Loucy (cell line): ENCODE measurements around the gene CLIC3.

ENCODE experiments used
- H2AFZ ChIP-seq: fragments of 200-600 bp; sonication (generic); 2 replicates; pipeline ENCODE4 v1.6.0; 2016; ENCODE audit warnings: antibody characterized with exemption, mild to moderate bottlenecking, low read length, moderate library complexity
- H3F3A ChIP-seq: fragments of 200-600 bp; 2 replicates; pipeline ENCODE4 v1.6.0; 2016; ENCODE audit warnings: antibody characterized with exemption, low read depth, mild to moderate bottlenecking
- H3K27me3 ChIP-seq: fragments of 200-600 bp; sonication (generic); 2 replicates; pipeline ENCODE4 v1.6.1; 2014; ENCODE audit warnings: low read length, mild to moderate bottlenecking; ENCODE audit not compliant: insufficient read depth, poor library complexity, severe bottlenecking
- H3K36me3 ChIP-seq: fragments of 200-600 bp; sonication (generic); 2 replicates; pipeline ENCODE4 v1.6.1; 2016; ENCODE audit warnings: low read length; ENCODE audit not compliant: insufficient read depth
- H3K4me1 ChIP-seq: fragments of 200-600 bp; sonication (generic); 2 replicates; pipeline ENCODE4 v1.5.1; 2014; ENCODE audit warnings: low read length, mild to moderate bottlenecking; ENCODE audit not compliant: insufficient read depth, poor library complexity, severe bottlenecking
- H3K4me2 ChIP-seq: fragments of 200-600 bp; sonication (generic); 2 replicates; pipeline ENCODE4 v1.6.0; 2014; ENCODE audit warnings: antibody characterized with exemption, low read length, low read depth, mild to moderate bottlenecking; ENCODE audit not compliant: poor library complexity, severe bottlenecking
- H3K4me3 ChIP-seq: fragments of 200-600 bp; sonication (generic); 2 replicates; pipeline ENCODE4 v1.5.1; 2014; ENCODE audit warnings: low read length, mild to moderate bottlenecking, mixed read lengths; ENCODE audit not compliant: poor library complexity, severe bottlenecking
- H3K79me2 ChIP-seq: fragments of 200-600 bp; sonication (generic); 2 replicates; pipeline ENCODE4 v1.6.1; 2014; ENCODE audit warnings: low read length; ENCODE audit not compliant: insufficient read depth
- H3K9ac ChIP-seq: fragments of 200-600 bp; sonication (generic); 2 replicates; pipeline ENCODE4 v1.6.0; 2014; ENCODE audit warnings: mild to moderate bottlenecking, low read depth, low read length, moderate library complexity; ENCODE audit not compliant: poor library complexity, severe bottlenecking
- H3K9me2 ChIP-seq: fragments of 200-600 bp; sonication (generic); replicated peaks from 2 replicates; pipeline ENCODE4 v1.6.1; 2016; ENCODE audit warnings: low read depth, low read length, mixed read lengths
- H3K9me3 ChIP-seq: fragments of 200-600 bp; sonication (generic); 2 replicates; pipeline ENCODE4 v1.6.1; 2014; ENCODE audit warnings: mild to moderate bottlenecking, antibody characterized with exemption, low read length, low read depth; ENCODE audit not compliant: insufficient read depth
- H4K20me1 ChIP-seq: fragments of 200-600 bp; sonication (generic); 2 replicates; pipeline ENCODE4 v1.6.0; 2014; ENCODE audit warnings: antibody characterized with exemption, low read length, mild to moderate bottlenecking; ENCODE audit not compliant: insufficient read depth, poor library complexity, severe bottlenecking
- EZH2phosphoT487 ChIP-seq: fragments of 200-600 bp; IDR thresholded peaks from 2 replicates; pipeline ENCODE4 v1.6.1; 2018; ENCODE audit warnings: antibody characterized with exemption, mild to moderate bottlenecking, moderate library complexity, borderline replicate concordance
- TF ChIP-seq, protein P1 (sequence below): fragments of 200-600 bp; sonication (generic); conservative IDR thresholded peaks from 2 replicates; pipeline ENCODE4 v1.5.1; 2014; ENCODE audit warnings: mild to moderate bottlenecking, antibody characterized with exemption, low read length

CLIC3 gene

DNA sequence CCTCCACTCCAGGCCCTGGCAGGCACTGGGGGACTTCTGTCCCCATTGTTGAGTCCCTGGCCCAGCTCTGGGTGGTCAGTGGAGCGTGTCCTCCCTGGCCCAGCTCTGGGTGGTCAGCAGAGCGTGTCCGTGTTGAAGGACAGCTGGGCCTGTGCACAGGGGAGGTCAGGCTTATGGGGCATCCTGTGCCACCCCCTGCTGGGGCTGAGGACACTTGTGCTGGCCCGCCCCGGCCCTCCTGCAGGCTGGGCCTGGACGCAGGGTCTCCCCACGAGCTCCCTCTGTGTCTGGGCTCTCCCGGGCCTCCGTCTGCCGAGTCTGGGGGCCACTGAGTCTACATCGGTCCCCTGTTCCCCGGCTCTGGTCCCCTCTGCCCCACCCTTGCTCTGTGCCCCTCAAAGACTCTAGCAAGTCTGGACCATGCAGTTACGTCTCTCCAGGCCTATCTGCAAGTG, 11.5 kb upstream of the CLIC3 start:
- Histone ChIP-seq H3K4me3 (no peak overlapping the region), H3K4me1 (no peaks in the 10 kb centered on the region), H3K4me2 (no peak overlapping the region), H4K20me1 (no peaks in the 10 kb centered on the region), H3K79me2 (no peaks in the 10 kb centered on the region), H2AFZ (no peak overlapping the region), H3K27me3 (no peaks in the 10 kb centered on the region), H3K9me3 (no peaks in the 10 kb centered on the region), H3K9me2 (no peaks in the 10 kb centered on the region), H3K9ac (no peak overlapping the region), H3F3A (no peaks in the 10 kb centered on the region), H3K36me3 (no peaks in the 10 kb centered on the region)
- TF ChIP-seq EZH2phosphoT487: no peak
- TF ChIP-seq, protein P1, sequence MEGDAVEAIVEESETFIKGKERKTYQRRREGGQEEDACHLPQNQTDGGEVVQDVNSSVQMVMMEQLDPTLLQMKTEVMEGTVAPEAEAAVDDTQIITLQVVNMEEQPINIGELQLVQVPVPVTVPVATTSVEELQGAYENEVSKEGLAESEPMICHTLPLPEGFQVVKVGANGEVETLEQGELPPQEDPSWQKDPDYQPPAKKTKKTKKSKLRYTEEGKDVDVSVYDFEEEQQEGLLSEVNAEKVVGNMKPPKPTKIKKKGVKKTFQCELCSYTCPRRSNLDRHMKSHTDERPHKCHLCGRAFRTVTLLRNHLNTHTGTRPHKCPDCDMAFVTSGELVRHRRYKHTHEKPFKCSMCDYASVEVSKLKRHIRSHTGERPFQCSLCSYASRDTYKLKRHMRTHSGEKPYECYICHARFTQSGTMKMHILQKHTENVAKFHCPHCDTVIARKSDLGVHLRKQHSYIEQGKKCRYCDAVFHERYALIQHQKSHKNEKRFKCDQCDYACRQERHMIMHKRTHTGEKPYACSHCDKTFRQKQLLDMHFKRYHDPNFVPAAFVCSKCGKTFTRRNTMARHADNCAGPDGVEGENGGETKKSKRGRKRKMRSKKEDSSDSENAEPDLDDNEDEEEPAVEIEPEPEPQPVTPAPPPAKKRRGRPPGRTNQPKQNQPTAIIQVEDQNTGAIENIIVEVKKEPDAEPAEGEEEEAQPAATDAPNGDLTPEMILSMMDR: no peak

DNA sequence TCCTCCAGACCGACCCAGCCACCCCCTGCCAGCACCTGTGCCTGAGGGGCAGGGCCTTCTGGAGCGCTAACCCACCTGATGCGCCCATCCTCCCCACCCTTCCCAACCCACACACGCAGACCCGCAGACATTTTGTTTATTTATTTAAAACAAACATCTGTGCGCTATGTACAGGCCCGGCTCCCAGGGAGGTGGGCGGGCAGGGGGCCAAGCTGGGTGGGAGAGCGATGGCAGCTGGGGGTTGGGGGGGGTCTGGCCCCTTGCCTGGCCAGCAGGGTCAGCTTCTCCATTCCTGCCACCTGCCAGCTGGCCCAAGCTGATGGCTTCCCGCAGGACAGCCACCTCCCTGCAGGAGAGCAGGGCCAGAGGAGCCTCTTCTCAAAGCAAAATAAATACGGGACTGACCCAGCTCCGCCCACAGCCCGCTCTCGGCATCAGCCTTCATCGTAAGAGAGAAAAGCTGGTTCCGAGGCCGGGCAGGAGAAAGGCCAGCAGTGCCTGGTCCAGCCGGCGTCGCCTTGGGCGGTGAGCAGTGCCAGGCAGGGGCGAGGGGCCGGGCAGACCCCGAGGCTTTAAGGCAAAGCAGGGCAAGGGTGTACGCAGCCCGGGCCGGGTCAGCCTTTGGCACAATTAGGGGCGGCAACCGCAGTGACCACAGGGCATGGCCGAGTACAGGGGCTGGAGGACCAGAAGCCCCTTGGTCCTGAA, 10.9 kb upstream of the CLIC3 start:
- Histone ChIP-seq H4K20me1 (no peaks in the 10 kb centered on the region), H3K36me3 (no peaks in the 10 kb centered on the region), H3K4me3 (no peak overlapping the region), H3K9ac (no peak overlapping the region), H3K9me2 (no peaks in the 10 kb centered on the region), H3K27me3 (no peaks in the 10 kb centered on the region), H3F3A (no peaks in the 10 kb centered on the region), H3K79me2 (no peaks in the 10 kb centered on the region), H3K4me2 (no peak overlapping the region), H3K9me3 (no peaks in the 10 kb centered on the region), H2AFZ (no peak overlapping the region), H3K4me1 (no peaks in the 10 kb centered on the region)
- TF ChIP-seq EZH2phosphoT487: no peak
- TF ChIP-seq, protein P1: no peak

DNA sequence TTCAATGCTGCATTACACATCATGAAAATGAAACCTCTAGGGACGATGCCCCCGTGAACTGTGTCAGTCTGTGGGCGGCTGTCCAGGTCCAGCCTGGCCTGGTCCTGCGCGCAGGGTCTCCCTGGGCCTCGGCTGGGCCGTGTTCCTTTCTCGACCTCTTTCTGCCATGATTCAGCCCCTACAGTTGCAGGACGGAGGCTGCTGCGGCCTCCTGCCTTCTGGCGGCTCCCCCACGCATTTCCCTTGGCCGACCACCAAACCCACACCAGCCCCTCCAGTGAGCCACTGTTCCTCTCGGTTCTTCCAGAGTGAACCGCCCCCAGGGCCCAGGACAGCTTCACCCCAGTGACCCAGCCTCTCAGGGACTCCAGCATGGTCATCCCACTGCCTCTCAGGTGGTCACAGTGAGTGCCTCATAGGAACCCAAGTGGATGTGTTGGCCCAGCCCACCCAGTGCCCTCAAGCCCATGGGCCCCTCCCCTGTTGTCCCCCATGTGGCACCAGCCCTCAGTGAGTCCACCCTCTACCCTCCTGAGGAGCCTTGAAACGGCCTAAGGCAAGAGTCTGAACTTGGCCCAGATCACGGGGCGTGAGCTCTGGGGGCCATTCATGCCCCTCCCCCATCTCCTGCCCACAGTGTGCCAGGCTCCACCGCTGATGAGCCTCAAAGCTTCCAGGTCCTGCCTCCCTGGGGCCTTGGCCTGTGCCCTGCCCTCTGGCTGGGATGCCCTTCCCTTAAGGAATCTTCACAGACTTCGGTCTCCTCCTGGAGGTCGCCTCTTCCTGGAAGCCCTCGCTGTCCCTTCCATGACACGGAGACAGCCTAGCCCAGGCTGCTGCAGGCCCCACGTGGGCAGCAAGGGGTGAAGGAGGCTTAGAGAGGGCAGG, 10.0 kb upstream of the CLIC3 start:
- no peak overlapping the region for H3K4me3 ChIP-seq
- H3K4me2 ChIP-seq: no peak overlapping the region
- H3K9me3 ChIP-seq: no peaks in the 10 kb centered on the region
- H3K27me3 ChIP-seq: no peaks in the 10 kb centered on the region
- H3K9ac ChIP-seq: no peak overlapping the region
- H3K4me1 ChIP-seq: no peaks in the 10 kb centered on the region
- no peaks in the 10 kb centered on the region for H3K9me2 ChIP-seq
- no peak overlapping the region for H2AFZ ChIP-seq
- H3K79me2 ChIP-seq: no peaks in the 10 kb centered on the region
- no peaks in the 10 kb centered on the region for H4K20me1 ChIP-seq
- no peaks in the 10 kb centered on the region for H3F3A ChIP-seq
- no peaks in the 10 kb centered on the region for H3K36me3 ChIP-seq
- TF ChIP-seq EZH2phosphoT487: no peak
